ENCODE results near the gene TEX30.

TEX30 gene

GRCh38 chr13:102779436-102780159 lies 6.0 kb upstream of the TEX30 start:
- no peak for DNase-seq (ENCODE audit: low read depth)

GRCh38 chr13:102777736-102778135 lies 4.2 kb upstream of the TEX30 start:
- no peak for DNase-seq (ENCODE audit: low read depth)

DNA sequence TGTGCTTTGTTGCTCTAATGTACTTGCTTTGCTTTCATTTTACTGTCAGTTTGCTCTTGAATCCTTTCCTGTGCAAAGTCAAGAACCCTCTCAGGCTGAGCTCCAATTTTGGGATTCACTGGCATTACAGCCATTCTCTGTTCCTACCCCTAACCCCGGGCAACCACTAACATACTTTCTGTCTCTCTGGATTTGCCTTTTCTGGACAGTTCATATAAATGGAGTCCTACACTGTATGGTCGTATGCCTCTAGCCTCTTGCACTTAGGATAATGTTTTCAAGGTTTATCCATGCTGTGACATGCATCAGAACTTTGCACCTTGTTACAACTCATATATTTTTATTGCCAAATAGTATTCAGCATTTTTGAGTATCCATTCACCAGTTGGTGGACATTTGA lies 2.7 kb upstream of the TEX30 start:
- no peak for DNase-seq (ENCODE audit: low read depth)

GRCh38 chr13:102774591-102775520 lies 1.3 kb upstream of the TEX30 start:
- DNase-seq (ENCODE audit: low read depth): no peak

DNA sequence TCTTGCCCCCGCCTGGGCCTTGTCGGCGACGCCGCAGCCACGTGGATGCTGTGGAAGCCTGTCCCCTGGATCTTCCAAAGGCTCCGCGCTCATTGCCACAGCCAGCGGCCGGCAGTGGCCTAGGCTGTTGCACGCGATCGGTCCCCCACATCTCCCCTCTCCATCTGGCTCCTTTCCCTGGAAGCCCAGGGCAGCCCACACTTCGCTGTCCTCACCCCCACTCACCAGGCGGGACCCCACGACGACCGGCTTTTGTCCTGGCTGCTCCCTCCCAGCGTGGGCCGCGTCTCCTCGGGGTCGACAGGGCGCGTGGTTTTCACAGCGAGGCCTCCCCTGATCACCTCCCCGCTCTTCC lies 605 bp upstream of the TEX30 start:
- DNase-seq (ENCODE audit: low read depth): no peak

- DNase-seq (ENCODE audit: low read depth): no peak
These were observed 1.6 kb downstream of the TEX30 start for GRCh38 chr13:102772042-102772425.

DNA sequence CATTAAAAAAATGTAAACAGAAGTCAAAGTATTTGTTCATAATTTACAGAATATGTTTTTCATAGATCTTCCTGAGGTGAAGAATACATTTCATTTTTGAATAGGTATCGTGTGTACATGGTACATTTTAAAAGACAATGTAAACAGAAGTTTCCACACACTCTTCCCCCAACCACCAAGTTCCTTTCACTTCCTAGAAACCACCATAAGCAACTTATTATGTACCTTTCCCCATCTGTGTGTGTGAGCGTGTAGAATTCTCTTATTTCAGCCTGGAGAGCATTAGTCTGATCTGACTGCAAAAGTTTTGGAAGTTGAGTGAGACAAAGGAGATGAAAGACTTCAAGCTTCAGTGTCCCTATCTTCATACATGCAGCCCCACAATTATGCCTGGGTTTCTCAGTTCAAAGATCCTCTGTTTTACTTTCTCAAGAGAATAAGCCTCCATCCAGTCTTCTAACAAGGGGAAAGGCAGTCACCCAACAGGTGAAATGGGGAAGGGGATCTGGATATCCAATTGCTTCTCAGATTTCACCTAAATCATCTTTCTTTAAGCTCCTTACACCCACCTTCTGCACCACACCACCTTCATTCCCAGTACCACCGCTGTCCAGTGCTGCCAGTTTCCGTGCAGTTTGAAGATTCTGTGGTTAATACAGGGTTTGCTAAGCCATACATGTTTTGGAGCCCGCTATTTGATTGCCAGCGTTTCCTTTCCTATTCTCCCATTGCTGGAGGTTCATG lies 2.1 kb downstream of the TEX30 start:
- no peak for DNase-seq (ENCODE audit: low read depth)

DNA sequence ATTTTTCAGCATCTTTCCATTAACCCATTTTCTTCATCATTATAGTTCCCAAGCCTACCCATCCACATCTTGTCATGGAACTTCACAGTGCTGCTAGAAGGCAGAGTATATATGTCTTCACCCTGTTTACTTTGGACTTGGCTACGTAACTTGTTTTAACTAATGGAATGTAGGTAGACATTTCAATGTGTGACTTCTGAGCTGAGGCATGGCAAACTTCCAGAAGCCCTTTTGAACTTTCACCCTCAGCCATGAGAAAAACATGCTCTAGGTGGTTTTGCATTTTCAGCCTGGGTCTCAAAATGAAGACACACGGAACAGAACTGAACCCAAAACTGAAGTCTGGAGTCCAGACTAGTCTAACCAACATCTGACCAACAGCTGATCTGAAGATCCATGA lies 3.2 kb downstream of the TEX30 start:
- DNase-seq (ENCODE audit: low read depth): no peak

- DNase-seq (ENCODE audit: low read depth): no peak
These were observed 3.9 kb downstream of the TEX30 start for GRCh38 chr13:102769679-102770078.

GRCh38 chr13:102768909-102769308 lies 4.7 kb downstream of the TEX30 start:
- DNase-seq (ENCODE audit: low read depth): no peak

GRCh38 chr13:102763741-102764140 lies 9.8 kb downstream of the TEX30 start:
- no peak for DNase-seq (ENCODE audit: low read depth)

GRCh38 chr13:102761071-102761470 lies 12.5 kb downstream of the TEX30 start:
- no peak for DNase-seq (ENCODE audit: low read depth)

DNA sequence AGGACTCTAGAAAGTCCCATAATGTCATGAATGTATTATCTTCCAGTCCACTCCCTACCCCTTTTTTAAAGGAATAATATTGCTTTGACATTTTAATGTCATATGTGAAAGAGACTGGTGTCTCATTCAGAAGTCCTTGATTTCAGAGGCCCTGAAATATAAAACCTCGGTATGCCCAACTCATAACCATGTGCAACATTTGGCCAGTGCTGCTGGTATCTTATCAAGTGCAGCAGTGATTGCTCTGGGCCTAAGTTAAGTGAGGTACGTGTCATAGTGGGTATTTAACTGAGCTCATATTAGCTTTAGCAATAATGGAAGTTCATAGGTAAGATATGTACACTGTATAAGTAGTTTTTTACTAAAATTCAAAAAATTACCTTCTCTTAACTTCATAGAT lies 14.7 kb downstream of the TEX30 start:
- no peak for DNase-seq (ENCODE audit: low read depth)

DNA sequence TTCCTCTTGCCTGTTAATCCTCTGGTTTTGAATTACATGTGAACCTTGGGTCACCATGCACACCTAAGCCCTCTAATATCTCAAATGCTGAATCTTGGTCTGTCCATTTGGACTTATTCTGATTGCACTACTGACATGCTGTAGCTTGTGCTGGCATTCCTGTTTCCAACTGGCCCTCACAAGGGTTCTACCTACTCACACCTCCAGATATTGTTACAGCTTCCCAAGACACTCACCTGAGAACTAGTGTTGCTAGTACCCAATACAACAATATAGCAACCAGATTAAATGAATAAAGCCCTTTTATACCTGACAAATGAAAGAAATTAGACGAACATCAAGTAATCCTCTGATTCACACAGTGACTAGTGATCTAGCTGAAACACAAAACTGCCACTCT lies 16.6 kb downstream of the TEX30 start:
- DNase-seq (ENCODE audit: low read depth): no peak

DNA sequence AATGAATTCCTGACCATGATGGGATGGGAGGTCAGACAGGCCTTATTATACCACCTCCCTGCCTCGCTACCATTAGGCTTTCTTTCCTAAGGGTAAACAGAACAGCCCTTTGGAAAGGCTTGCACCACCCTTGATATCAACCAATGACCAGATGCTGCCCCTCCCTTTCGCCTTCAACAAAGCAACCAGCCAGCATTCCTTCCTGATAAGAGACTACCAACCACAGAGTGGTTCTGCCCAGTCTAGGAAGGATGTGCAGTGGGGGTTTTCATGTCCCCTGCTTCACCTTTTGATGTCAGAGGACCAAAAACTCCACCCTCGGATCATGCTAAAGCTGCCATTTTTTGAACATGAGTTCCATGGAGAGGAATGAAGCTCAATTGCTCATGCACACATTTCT lies 21.7 kb downstream of the TEX30 start:
- no peak for DNase-seq (ENCODE audit: low read depth)

GRCh38 chr13:102742506-102742905 lies 31.1 kb downstream of the TEX30 start:
- DNase-seq (ENCODE audit: low read depth): no peak

DNA sequence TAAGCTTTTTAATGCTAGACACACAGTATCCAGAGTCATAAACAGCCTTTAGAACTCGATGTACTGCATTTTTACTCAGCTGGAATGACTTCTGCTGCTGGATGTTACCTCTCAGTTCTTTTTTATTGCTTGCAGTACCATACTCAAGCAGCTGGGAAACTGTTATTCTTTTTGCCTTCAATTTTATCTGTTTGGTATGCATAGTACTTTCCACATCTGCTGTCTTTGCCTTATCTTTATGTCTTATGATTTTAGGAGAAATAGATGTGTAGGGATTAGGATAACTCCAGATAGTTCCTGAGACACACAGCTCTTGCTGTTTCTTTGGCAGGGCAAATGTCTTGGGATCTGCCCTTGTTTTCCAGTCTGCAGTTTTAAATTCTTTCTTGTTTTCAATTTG lies 31.5 kb downstream of the TEX30 start:
- no peak for DNase-seq (ENCODE audit: low read depth)

DNA sequence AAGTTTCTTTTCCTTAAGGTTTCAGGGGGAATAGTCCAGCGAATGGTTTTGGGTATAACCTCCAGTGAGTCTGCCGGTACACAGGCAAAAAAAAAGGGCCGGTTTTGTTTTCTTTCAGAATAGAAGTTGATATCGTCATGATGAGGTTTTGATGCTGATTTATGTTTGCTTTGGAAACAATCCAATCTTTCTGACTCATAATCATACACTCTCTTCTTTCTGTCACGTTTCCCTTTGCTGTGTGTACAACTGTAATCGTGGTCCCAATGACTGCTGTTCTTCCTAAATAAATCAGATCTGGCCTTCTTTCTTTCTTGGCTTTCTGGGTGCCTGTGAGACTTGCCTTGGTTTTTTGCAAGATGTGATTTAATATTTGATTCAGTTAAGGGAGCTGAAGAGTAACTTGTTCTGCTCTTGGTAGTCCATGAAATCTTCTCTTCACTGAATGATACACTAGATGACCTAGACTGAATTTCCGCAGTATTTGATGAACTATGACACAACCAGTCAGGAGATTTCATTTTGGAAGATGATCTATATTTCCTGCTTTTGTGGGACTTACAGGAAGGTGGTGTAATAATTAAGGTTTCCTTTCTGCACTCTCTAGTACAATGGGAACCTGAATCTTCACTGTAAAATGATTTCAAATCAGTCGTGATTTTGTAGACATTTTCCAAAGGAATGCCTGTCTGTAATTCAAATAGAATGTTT lies 43.9 kb downstream of the TEX30 start:
- no peak for DNase-seq (ENCODE audit: low read depth)

GRCh38 chr13:102726430-102726829 lies 47.2 kb downstream of the TEX30 start:
- no peak for DNase-seq (ENCODE audit: low read depth)

DNA sequence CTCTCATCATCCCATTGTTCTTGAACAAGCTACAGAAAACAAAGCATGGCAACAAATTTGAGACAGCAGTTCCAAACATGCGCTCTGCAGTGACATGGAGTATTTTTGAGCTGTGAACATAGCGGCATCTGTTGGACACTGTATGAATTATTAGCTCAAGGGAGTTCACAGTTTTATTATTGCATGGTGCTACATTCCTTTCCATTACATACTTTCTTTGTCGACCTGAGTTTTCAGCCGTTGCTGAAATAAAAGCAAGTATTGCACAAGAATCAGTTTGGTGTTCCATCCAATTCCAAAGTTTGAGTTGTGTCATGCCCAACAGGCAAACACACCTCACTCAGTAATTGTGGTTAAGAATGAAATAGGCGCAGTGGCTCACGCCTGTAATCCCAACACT lies 48.7 kb downstream of the TEX30 start:
- DNase-seq (ENCODE audit: low read depth): no peak

- DNase-seq (ENCODE audit: low read depth): no peak
These were observed 51.8 kb downstream of the TEX30 start for GRCh38 chr13:102721800-102722231.

- no peak for DNase-seq (ENCODE audit: low read depth)
These were observed 54.8 kb downstream of the TEX30 start for GRCh38 chr13:102718746-102719145.

Measured in activated T-cell treated with anti-CD3 and anti-CD28 coated beads for 1 hour (primary cell).